T-cell (primary cell): Measurements from ENCODE around the gene KIF3C. TPM values are rescaled to one million over a fixed set of nuclear protein-coding genes. Genes with fewer than 3 reads are reported as not detected.

Source experiments
- ATAC-seq, 4 experiments: fragments of 200-7000 bp in 3 of 4; fragments of 150-1000 bp in 1 of 4; cut with Tn5 transposase; replicated peaks in 1 of 4; 1 replicate in 3 of 4; 2 replicates in 1 of 4; pipeline ENCODE4 v1.10.0; 2021; ENCODE audit warnings: moderate library complexity in 3 of 4, mild to moderate bottlenecking in 2 of 4, moderate number of reproducible peaks in 1 of 4
- CTCF ChIA-PET, 2 donors: fragments of 300-600 bp; sonication (Branson Sonifier 250); formaldehyde crosslinking; loops; one replicate each; lab custom pipeline; 2022; ENCODE audit warnings: antibody characterized with exemption in 2 of 2; lab: Charles Lee
- POLR2A ChIA-PET, 2 donors: fragments of 300-600 bp; sonication (Branson Sonifier 250); formaldehyde crosslinking; loops; one replicate each; lab custom pipeline; 2022; ENCODE audit warnings: antibody characterized with exemption in 2 of 2; lab: Charles Lee
- DNase-seq, 35 experiments: peaks; one replicate each; pipeline versions ENCODE4 v3.0.0 to v3.0.0-alpha.2; 2013 to 2023
- H3K27ac ChIP-seq: one replicate; pipeline ENCODE4 v1.5.1; 2013; ENCODE audit warnings: low read length
- H3K27me3 ChIP-seq, 2 experiments: replicated peaks in 1 of 2; 1 replicate in 1 of 2; 2 replicates in 1 of 2; pipeline versions ENCODE4 v1.6.1 to v1.7.0; 2013; ENCODE audit warnings: low read length in 1 of 2, mixed read lengths in 1 of 2; ENCODE audit not compliant: control insufficient read depth in 2 of 2, insufficient read depth in 2 of 2; ENCODE audit errors: extremely low read depth in 1 of 2
- H3K36me3 ChIP-seq, 2 donors: 1 replicate in 1 of 2; 2 replicates in 1 of 2; pipeline versions ENCODE4 v1.6.1 to v1.7.0; 2013; ENCODE audit warnings: low read length in 1 of 2; ENCODE audit not compliant: control insufficient read depth in 2 of 2, insufficient read depth in 1 of 2; ENCODE audit errors: extremely low read depth in 1 of 2
- H3K4me1 ChIP-seq, 2 experiments: 1 replicate in 1 of 2; 2 replicates in 1 of 2; pipeline versions ENCODE4 v1.6.1 to v1.7.0; 2013; ENCODE audit warnings: low read length in 2 of 2, mixed read lengths in 1 of 2; ENCODE audit not compliant: insufficient read depth in 2 of 2, control insufficient read depth in 1 of 2; ENCODE audit errors: extremely low read depth in 1 of 2
- H3K4me3 ChIP-seq, 2 donors: 1 replicate in 1 of 2; 2 replicates in 1 of 2; pipeline versions ENCODE4 v1.5.1 to v1.7.0; 2013; ENCODE audit warnings: mild to moderate bottlenecking in 2 of 2, low read length in 1 of 2, moderate library complexity in 1 of 2; ENCODE audit not compliant: control insufficient read depth in 1 of 2; ENCODE audit errors: extremely low read depth in 1 of 2
- H3K9me3 ChIP-seq: 2 replicates; pipeline ENCODE4 v1.7.0; 2013
- H3K27ac Mint-ChIP-seq, 2 donors: one replicate each; pipeline ENCODE4 v1.8.0; 2020 to 2021; ENCODE audit warnings: mild to moderate bottlenecking in 2 of 2, mixed read lengths in 2 of 2
- H3K27me3 Mint-ChIP-seq, 2 donors: one replicate each; pipeline ENCODE4 v1.8.0; 2021 to 2022; ENCODE audit warnings: mixed read lengths in 2 of 2
- H3K36me3 Mint-ChIP-seq: one replicate; pipeline ENCODE4 v1.8.0; 2021; ENCODE audit warnings: mixed read lengths
- H3K4me1 Mint-ChIP-seq, 3 donors: one replicate each; pipeline ENCODE4 v1.8.0; 2020 to 2022; ENCODE audit warnings: mixed read lengths in 3 of 3, mild to moderate bottlenecking in 1 of 3
- H3K4me3 Mint-ChIP-seq, 3 donors: one replicate each; pipeline ENCODE4 v1.8.0; 2020 to 2022; ENCODE audit warnings: mild to moderate bottlenecking in 3 of 3, mixed read lengths in 3 of 3, moderate library complexity in 3 of 3
- H3K9me3 Mint-ChIP-seq, 3 donors: one replicate each; pipeline ENCODE4 v1.8.0; 2020 to 2022; ENCODE audit warnings: mixed read lengths in 3 of 3
- WGBS: methylation state at CpG from one replicate; pipeline ENCODE4 v1.1.5; 2013; ENCODE audit warnings: missing lambda C conversion rate; ENCODE audit not compliant: insufficient coverage; 5-methylcytosine and 5-hydroxymethylcytosine counted together
- total RNA-seq, 35 experiments: library from RNA in 6 of 35; stranded (reverse) in 6 of 35; fragments of 120-200 nt in 1 of 35; gene quantifications; one replicate each; pipeline versions ENCODE4 v1.2.1 to v1.2.4 and lab custom pipeline; 2013 to 2026

The KIF3C gene
- total RNA-seq, 5 donors from 2014 or later (not counting 1 experiment from before 2014, with no cell fraction given) = 3.3 to 8.6 (median 6.9) TPM

GRCh38 chr2:25992556-25992955, 10.3 kb upstream of the KIF3C start:
- H3K4me1 ChIP-seq = peaks cover 0 to 5% of the 10 kb centered on the region in 2 experiments
- Mint-ChIP-seq H3K27me3 (no peaks in the 10 kb centered on the region), H3K4me3 (peak overlapping the region in 1 of 3 donors; percentile 72), H3K9me3 (no peaks in the 10 kb centered on the region), H3K36me3 (no peaks in the 10 kb centered on the region), H3K27ac (peak overlapping the region in 1 of 2 donors; percentile 13), H3K4me1 (peaks cover 7 to 18% (median 17%) of the 10 kb centered on the region in 3 donors)
- H3K27me3 ChIP-seq = peaks cover 0 to 3% of the 10 kb centered on the region in 2 experiments
- 89% methylated on average over 5 of the region's 8 CpGs for WGBS
- ChIA-PET POLR2A (interaction anchor here in 1 of 2 donors (0.7 kb wide), 1 partner anchor 751 kb away, joined by 6 read pairs; no protein-coding TSS in a partner anchor), CTCF (interaction anchor here in 1 of 2 donors (1.5 kb wide), 1 partner anchor 192 kb away, joined by 13 read pairs; no protein-coding TSS in a partner anchor)
- no peak for DNase-seq
- ATAC-seq = no peak
- H3K4me3 ChIP-seq = no peak overlapping the region
- H3K27ac ChIP-seq = no peak overlapping the region
- H3K9me3 ChIP-seq = no peaks in the 10 kb centered on the region
- no peaks in the 10 kb centered on the region for H3K36me3 ChIP-seq

GRCh38 chr2:25991965-25992364, 9.7 kb upstream of the KIF3C start:
- Histone ChIP-seq H3K36me3 (no peaks in the 10 kb centered on the region), H3K9me3 (no peaks in the 10 kb centered on the region), H3K27ac (no peak overlapping the region), H3K27me3 (peaks cover 0 to 3% of the 10 kb centered on the region in 2 experiments), H3K4me3 (no peak overlapping the region), H3K4me1 (peaks cover 0 to 5% of the 10 kb centered on the region in 2 experiments)
- no peaks in the 10 kb centered on the region for H3K9me3 Mint-ChIP-seq
- H3K36me3 Mint-ChIP-seq = no peaks in the 10 kb centered on the region
- ChIA-PET POLR2A (no interaction called here), CTCF (interaction anchor here in 1 of 2 donors (0.6 to 1.5 kb wide), 16 partner anchors 8 to 586 kb away, joined by 3 to 15 read pairs (median 4); partner anchors contain the start of genes KIF3C and RAB10)
- ATAC-seq (no peak), DNase-seq (no peak)
- H3K4me3 Mint-ChIP-seq = peak overlapping the region in 1 of 3 donors; percentile 72
- no peaks in the 10 kb centered on the region for H3K27me3 Mint-ChIP-seq
- peak overlapping the region; percentile 40 to 51 for H3K27ac Mint-ChIP-seq
- 75% methylated on average over 1 of the region's 3 CpGs for WGBS
- peaks cover 7 to 18% (median 17%) of the 10 kb centered on the region in 3 donors for H3K4me1 Mint-ChIP-seq

GRCh38 chr2:25989154-25989553, 6.9 kb upstream of the KIF3C start:
- POLR2A ChIA-PET = no interaction called here
- no peaks in the 10 kb centered on the region for H3K36me3 ChIP-seq
- Mint-ChIP-seq H3K4me3 (no peak overlapping the region), H3K27ac (peak overlapping the region in 1 of 2 donors; percentile 34), H3K27me3 (no peaks in the 10 kb centered on the region), H3K9me3 (no peaks in the 10 kb centered on the region), H3K4me1 (peaks cover 7 to 18% (median 17%) of the 10 kb centered on the region in 3 donors), H3K36me3 (no peaks in the 10 kb centered on the region)
- H3K4me3 ChIP-seq = no peak overlapping the region
- ATAC-seq (no peak), DNase-seq (no peak)
- peaks cover 0 to 5% of the 10 kb centered on the region in 2 experiments for H3K4me1 ChIP-seq
- H3K27me3 ChIP-seq = peaks cover 0 to 5% of the 10 kb centered on the region in 2 experiments
- CTCF ChIA-PET = interaction anchor here (0.6 to 1.5 kb wide), 3 partner anchors 10 to 251 kb away, joined by 3 to 6 read pairs (median 4); no protein-coding TSS in a partner anchor
- H3K27ac ChIP-seq = no peak overlapping the region
- no peaks in the 10 kb centered on the region for H3K9me3 ChIP-seq
- no CpG with 5 or more reads among the region's 4 CpGs for WGBS

GRCh38 chr2:25988134-25988533, 5.8 kb upstream of the KIF3C start:
- POLR2A ChIA-PET = interaction anchor here in 1 of 2 donors (0.5 kb wide), 1 partner anchor 1194 kb away, joined by 3 read pairs; no protein-coding TSS in a partner anchor

GRCh38 chr2:25983735-25984134, 1.4 kb upstream of the KIF3C start:
- no peaks in the 10 kb centered on the region for H3K36me3 ChIP-seq
- H3K27ac ChIP-seq = no peak overlapping the region
- CTCF ChIA-PET = no interaction called here
- Mint-ChIP-seq H3K4me1 (peaks cover 20 to 22% (median 21%) of the 10 kb centered on the region in 3 donors), H3K27me3 (no peaks in the 10 kb centered on the region), H3K9me3 (no peaks in the 10 kb centered on the region), H3K4me3 (peak overlapping the region in 2 of 3 donors; percentile 74 to 88), H3K36me3 (no peaks in the 10 kb centered on the region), H3K27ac (no peak overlapping the region)
- POLR2A ChIA-PET = no interaction called here
- H3K4me1 ChIP-seq = peaks cover 2 to 21% of the 10 kb centered on the region in 2 experiments
- no peaks in the 10 kb centered on the region for H3K9me3 ChIP-seq
- H3K27me3 ChIP-seq = peaks cover 0 to 14% of the 10 kb centered on the region in 2 experiments
- no peak for ATAC-seq
- H3K4me3 ChIP-seq = no peak overlapping the region
- no peak for DNase-seq

More at GRCh38 chr2:25988134-25988533, 5.8 kb upstream of the KIF3C start:
- H3K27me3 Mint-ChIP-seq = no peaks in the 10 kb centered on the region
- Histone ChIP-seq H3K27ac (no peak overlapping the region), H3K4me1 (peaks cover 0 to 5% of the 10 kb centered on the region in 2 experiments), H3K4me3 (no peak overlapping the region), H3K36me3 (no peaks in the 10 kb centered on the region), H3K27me3 (peaks cover 0 to 7% of the 10 kb centered on the region in 2 experiments), H3K9me3 (no peaks in the 10 kb centered on the region)
- DNase-seq = no peak
- CTCF ChIA-PET = interaction anchor here in 1 of 2 donors (0.7 to 1.5 kb wide), 2 partner anchors 9 to 54 kb away, joined by 5 to 6 read pairs; no protein-coding TSS in a partner anchor
- WGBS = 90% methylated on average over 9 of the region's 9 CpGs
- H3K27ac Mint-ChIP-seq = no peak overlapping the region
- no peaks in the 10 kb centered on the region for H3K36me3 Mint-ChIP-seq
- ATAC-seq = no peak
- no peak overlapping the region for H3K4me3 Mint-ChIP-seq
- no peaks in the 10 kb centered on the region for H3K9me3 Mint-ChIP-seq
- peaks cover 7 to 20% (median 17%) of the 10 kb centered on the region in 3 donors for H3K4me1 Mint-ChIP-seq

GRCh38 chr2:25982968-25983280, 627 bp upstream of the KIF3C start:
- Mint-ChIP-seq H3K27ac (peak overlapping the region; percentile 37 to 75), H3K4me3 (peak overlapping the region; percentile 74 to 88 (median 80)), H3K9me3 (no peaks in the 10 kb centered on the region), H3K36me3 (no peaks in the 10 kb centered on the region), H3K4me1 (peaks cover 21 to 28% (median 25%) of the 10 kb centered on the region in 3 donors), H3K27me3 (no peaks in the 10 kb centered on the region)
- no peak for DNase-seq
- ChIA-PET POLR2A (no interaction called here), CTCF (interaction anchor here in 1 of 2 donors (1.0 to 1.6 kb wide), 3 partner anchors 9 to 104 kb away, joined by 3 to 15 read pairs (median 3); partner anchors contain the start of gene ASXL2)
- ATAC-seq = no peak
- Histone ChIP-seq H3K4me1 (peaks cover 2 to 21% of the 10 kb centered on the region in 2 experiments), H3K27ac (no peak overlapping the region), H3K27me3 (peaks cover 0 to 11% of the 10 kb centered on the region in 2 experiments), H3K4me3 (peak overlapping the region in 1 of 2 donors; percentile 84), H3K9me3 (no peaks in the 10 kb centered on the region), H3K36me3 (no peaks in the 10 kb centered on the region)
- 87% methylated on average over 15 of the region's 15 CpGs for WGBS
